GM13976 (cell line): ENCODE measurements around the gene ABCC12.

Experiments used
- DNase-seq: peaks from one replicate; pipeline ENCODE4 v3.0.0; 2012; ENCODE audit warnings: low spot score
- in situ Hi-C: fragments of 300-500 bp; cut with MboI; formaldehyde crosslinking; loops from one replicate; pipeline ENCODE4 v1.12.0; 2022; ENCODE audit warnings: low sequenced_read_pairs, mixed read lengths, inconsistent platforms; ENCODE audit not compliant: unreplicated experiment
- TF ChIP-seq, protein P1 (sequence below): IDR thresholded peaks from 2 replicates; pipeline ENCODE4 v1.5.1; 2012; ENCODE audit warnings: borderline replicate concordance, mild to moderate bottlenecking; ENCODE audit not compliant: insufficient read depth; ENCODE audit errors: extremely low read depth, missing control alignments, control extremely low read depth

The ABCC12 gene

DNA sequence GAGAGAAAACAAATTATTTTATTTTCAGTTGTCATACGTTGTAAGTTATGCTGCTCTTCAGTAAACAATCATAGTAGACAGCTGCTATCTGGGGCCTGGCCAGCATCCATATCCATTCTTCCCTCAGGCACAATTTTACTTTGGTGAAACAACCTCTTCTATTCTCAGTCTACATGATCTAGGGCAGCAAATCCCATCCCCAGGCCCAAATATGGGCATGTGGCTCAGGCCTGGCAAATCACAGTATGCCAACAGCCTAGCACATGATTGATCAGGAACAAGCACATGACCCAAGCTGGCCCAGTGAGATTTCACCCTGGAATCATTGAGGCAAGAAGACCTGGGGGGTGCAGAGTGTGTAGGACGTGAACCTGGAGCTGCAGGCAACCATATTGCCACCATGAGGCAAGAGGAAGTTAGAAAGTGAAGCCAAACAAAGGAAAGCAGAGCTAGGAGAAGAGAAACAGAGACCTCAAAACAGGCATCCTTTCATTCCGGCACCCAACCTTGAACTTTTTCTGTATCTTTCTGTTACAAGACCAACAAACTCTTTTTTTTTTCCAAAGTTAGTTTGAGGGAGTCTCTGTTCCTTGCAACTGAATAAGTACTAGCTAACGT lies 10.3 kb upstream of the ABCC12 start:
- TF ChIP-seq, protein P1, sequence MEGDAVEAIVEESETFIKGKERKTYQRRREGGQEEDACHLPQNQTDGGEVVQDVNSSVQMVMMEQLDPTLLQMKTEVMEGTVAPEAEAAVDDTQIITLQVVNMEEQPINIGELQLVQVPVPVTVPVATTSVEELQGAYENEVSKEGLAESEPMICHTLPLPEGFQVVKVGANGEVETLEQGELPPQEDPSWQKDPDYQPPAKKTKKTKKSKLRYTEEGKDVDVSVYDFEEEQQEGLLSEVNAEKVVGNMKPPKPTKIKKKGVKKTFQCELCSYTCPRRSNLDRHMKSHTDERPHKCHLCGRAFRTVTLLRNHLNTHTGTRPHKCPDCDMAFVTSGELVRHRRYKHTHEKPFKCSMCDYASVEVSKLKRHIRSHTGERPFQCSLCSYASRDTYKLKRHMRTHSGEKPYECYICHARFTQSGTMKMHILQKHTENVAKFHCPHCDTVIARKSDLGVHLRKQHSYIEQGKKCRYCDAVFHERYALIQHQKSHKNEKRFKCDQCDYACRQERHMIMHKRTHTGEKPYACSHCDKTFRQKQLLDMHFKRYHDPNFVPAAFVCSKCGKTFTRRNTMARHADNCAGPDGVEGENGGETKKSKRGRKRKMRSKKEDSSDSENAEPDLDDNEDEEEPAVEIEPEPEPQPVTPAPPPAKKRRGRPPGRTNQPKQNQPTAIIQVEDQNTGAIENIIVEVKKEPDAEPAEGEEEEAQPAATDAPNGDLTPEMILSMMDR: no peak
- no peak for DNase-seq
- in situ Hi-C loops: no loop called here

DNA sequence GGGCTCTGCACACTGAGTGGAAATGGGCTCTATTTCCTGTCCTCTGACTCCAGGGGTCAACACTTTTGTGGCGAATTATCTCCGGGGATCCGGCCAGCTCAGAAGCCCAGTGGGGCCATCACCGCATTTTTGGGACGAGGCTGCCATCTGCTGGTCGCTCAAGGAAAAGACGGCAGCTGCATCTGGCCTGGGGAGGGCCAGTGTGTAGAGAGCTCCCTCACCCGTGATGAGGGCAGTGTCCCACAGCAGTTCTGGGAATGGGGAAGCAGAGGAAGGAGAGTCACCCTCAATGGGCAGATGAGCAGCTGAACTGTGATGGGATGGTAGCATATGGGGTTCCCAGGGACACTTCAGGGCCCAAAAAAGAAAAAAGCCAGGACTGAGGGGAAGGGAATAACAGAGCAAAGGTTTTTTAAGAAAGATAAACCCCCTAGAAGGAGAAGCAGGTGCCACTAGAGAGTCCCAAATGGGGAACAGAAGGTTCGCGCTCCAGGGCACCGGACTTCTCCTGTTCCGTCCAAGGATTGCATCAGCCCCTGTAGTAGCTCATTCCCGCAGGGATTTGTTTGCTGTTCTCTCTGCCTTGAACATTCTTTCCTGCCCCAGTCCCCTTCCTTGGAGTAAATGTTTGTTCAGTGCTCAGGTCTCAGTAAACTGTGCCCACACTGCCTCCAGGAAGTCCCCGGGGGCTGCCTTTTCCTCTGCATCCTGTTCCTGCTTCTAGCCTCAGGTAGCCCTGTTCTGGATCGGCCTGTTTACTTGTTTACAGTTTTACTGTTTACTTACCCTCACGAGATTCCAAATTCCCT lies 9.3 kb upstream of the ABCC12 start:
- TF ChIP-seq, protein P1: peak; percentile 96
- in situ Hi-C loops: no loop called here
- DNase-seq: peak; percentile 84

DNA sequence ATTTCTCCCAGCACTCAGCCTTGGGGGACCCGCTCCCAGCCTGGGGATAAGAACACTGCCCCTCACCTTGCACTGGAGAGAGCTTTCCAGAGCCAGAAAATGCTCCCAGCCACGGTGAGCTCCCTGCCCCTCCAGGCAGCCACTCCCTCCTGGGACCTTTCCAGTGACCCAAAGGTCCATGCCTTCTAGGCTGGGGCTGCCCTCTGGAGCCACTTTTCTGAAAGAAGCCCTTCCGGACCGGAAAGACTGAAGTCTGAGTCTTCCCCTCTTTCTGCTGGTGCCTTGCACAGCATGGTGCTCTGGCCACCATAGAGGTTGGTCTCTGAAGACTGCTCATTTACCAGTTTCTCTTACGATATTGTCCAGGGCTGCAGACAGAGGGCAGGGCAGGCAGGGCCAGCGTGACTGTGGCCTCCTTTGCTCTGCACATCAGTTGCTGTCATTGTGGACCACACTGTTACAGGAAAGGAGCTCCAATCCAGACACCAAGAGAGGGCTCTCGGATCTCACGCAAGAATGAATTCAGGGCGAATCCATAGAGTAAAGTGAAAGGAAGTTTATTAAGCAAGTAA lies 7.1 kb upstream of the ABCC12 start:
- in situ Hi-C loops: no loop called here
- TF ChIP-seq, protein P1: no peak

DNA sequence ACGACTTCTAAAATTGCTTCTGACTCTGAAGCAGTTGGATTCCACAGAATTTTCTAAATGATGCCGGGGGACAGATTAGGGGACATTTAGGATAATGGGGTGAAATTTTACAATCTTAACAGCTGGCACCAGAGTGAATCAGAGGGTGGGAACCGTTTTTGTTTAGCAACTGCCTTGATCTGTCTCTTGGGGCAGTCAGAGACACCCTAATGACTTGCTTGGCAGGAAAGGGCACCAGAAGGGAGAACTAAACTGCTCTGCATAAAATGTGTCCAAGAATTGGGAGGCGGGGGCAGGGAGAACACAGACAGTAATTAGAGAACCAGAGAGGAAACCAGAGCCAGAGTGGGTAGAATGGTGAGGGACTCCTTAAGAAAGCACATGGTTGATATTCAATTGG lies 6.1 kb upstream of the ABCC12 start:
- in situ Hi-C loops: no loop called here
- no peak for DNase-seq
- TF ChIP-seq, protein P1: no peak

More for the DNA sequence above, 7.1 kb upstream of the ABCC12 start:
- DNase-seq: no peak

DNA sequence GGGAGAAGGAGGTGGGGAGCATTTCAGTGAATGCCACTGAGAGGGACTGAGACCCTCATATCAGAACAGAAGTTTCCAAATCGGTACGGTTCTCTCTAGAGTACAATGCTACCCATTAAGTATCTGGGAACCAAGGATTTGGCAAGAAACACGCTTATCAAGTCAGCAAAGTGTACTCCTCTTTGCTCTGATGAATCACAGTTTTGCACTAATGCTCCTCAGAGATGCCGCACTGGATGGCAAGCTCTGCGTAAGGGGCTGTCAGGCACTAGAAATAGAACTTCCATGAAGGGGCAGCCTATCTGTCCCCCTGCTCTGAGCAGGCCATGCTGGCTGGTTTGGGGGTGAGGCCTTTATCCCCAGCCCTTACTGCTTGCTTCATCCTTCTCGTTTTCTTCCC lies 4.8 kb upstream of the ABCC12 start:
- in situ Hi-C loops: no loop called here
- no peak for DNase-seq
- TF ChIP-seq, protein P1: no peak

DNA sequence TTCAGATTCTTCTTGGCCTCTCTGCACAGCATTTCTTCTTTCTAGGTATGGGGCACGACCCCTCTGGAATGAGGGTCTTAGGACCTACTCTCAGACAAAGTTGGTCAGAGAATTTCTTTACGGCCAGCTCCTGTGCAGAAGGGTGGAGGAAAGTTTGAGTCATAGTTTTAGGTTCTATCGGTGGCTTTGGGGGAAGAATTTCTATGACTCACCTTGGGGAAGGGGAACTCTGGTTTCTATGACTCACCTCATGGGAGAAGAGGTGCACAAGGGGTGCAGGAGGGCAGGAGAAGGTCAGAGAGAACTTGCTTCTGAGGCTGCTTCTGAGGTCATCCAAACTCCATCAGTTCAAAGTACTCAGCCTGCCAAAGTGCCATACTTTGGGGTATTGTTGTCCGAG lies 2.5 kb upstream of the ABCC12 start:
- in situ Hi-C loops: no loop called here
- TF ChIP-seq, protein P1: no peak
- peak; percentile 63 for DNase-seq
